ENCODE results near the gene C6orf89.

GRCh38 chr6:36917541-36918193 is 31.9 kb downstream of the C6orf89 start:
- no peak for TF ChIP-seq CTCF (IDR thresholded peaks at IDR 0.05)
- TF ChIP-seq POLR2A (IDR thresholded peaks at IDR 0.05): no peak
- peak in 1 of 2 donors; percentile 3 for TF ChIP-seq POLR2AphosphoS5 (IDR thresholded peaks at IDR 0.05)
- TF ChIP-seq EP300 (IDR thresholded peaks at IDR 0.05): peak in 1 of 4 donors; percentile 39
